H4 (cell line): ENCODE data around the gene PCGF1. TPM values are rescaled to one million over a fixed set of nuclear protein-coding genes. Genes with fewer than 3 reads are reported as not detected.
A peak's percentile ranks its signal among the peaks of the same experiment; 100 is the strongest.
"Not testable (repeated sequence)": the region's sequence is repeated elsewhere in the genome, so short reads cannot be mapped to it uniquely, and the experiment has no call there.

ENCODE experiments used
- DNase-seq: peaks from one replicate; pipeline ENCODE4 v3.0.0-alpha.2; 2015; ENCODE audit warnings: low spot score
- total RNA-seq: library from RNA; depleted of rRNA; stranded (reverse); fragments of >200 nt; shearing (Covaris generic); gene quantifications from 2 replicates; pipeline ENCODE4 v1.2.3, GENCODE V29; 2014; rRNA removed

PCGF1 gene
- total RNA-seq, 1 experiment from 2014 or later, result 25.7 TPM

- peak; percentile 88 for DNase-seq
Measured at GRCh38 chr2:74472086-74472944, 35.2 kb downstream of the PCGF1 start, which contains the start of gene MRPL53. TSS of gene MRPL53 (minus strand) at chr2:74472680. CDS start at chr2:74472660, 20 bp downstream.

- no peak for DNase-seq
Measured at GRCh38 chr2:74471332-74472065, 36.0 kb downstream of the PCGF1 start.

GRCh38 chr2:74470742-74471141 lies 36.8 kb downstream of the PCGF1 start:
- not testable (repeated sequence) for DNase-seq

- DNase-seq, result no peak
Measured at GRCh38 chr2:74464406-74464805, 43.1 kb downstream of the PCGF1 start.

- DNase-seq, result no peak
Measured at GRCh38 chr2:74462786-74463105, 44.7 kb downstream of the PCGF1 start.

- DNase-seq, result no peak
Measured at GRCh38 chr2:74462054-74462785, 45.3 kb downstream of the PCGF1 start.

- no peak for DNase-seq
Measured at GRCh38 chr2:74461187-74462053, 46.1 kb downstream of the PCGF1 start.

- not testable (repeated sequence) for DNase-seq
Measured at GRCh38 chr2:74460187-74460586, 47.3 kb downstream of the PCGF1 start.

GRCh38 chr2:74459503-74460118 lies 47.9 kb downstream of the PCGF1 start:
- DNase-seq, result not testable (repeated sequence)

GRCh38 chr2:74458938-74459363 lies 48.5 kb downstream of the PCGF1 start:
- DNase-seq, result no peak

GRCh38 chr2:74458132-74458937 lies 49.2 kb downstream of the PCGF1 start, which contains the start of gene WBP1:
TSS of gene WBP1 (plus strand) at chr2:74458438. CDS start at chr2:74458603, 165 bp downstream.
- DNase-seq, result peak; percentile 100

- DNase-seq, result no peak
Measured at GRCh38 chr2:74457549-74458131, 49.9 kb downstream of the PCGF1 start.

- no peak for DNase-seq
Measured at GRCh38 chr2:74457129-74457548, 50.4 kb downstream of the PCGF1 start.

Other genes with a start within 250 kb of the PCGF1 start
- gene SLC4A5, start 164.3 kb downstream of the PCGF1 start, total RNA-seq, result 0.02 and 0.23 TPM in 2 replicates
- 55.1 and 67.2 TPM in 2 replicates for gene DCTN1, start 127.4 kb downstream of the PCGF1 start, total RNA-seq
- gene C2orf81, start 86.1 kb downstream of the PCGF1 start, total RNA-seq, result 0.53 and 0.70 TPM in 2 replicates
- 32.6 and 43.4 TPM in 2 replicates for gene WDR54, start 86.0 kb downstream of the PCGF1 start, total RNA-seq
- gene RTKN, start 65.8 kb downstream of the PCGF1 start, total RNA-seq, result 9.4 and 10.5 TPM in 2 replicates
- 30.1 and 55.7 TPM in 2 replicates for gene INO80B, start 52.6 kb downstream of the PCGF1 start, total RNA-seq
- gene WBP1, start 49.3 kb downstream of the PCGF1 start, total RNA-seq, result 86.8 and 93.9 TPM in 2 replicates
- gene MOGS, start 42.3 kb downstream of the PCGF1 start, total RNA-seq, result 43.1 and 52.7 TPM in 2 replicates
- 25.3 and 42.4 TPM in 2 replicates for gene MRPL53, start 35.0 kb downstream of the PCGF1 start, total RNA-seq
- 1.8 and 2.2 TPM in 2 replicates for gene CCDC142, start 24.7 kb downstream of the PCGF1 start, total RNA-seq
- 9.2 and 10.7 TPM in 2 replicates for gene TTC31, start 24.6 kb downstream of the PCGF1 start, total RNA-seq
- gene LBX2, start 8.1 kb downstream of the PCGF1 start, total RNA-seq, result 0.97 TPM in 1 of 2 replicates, not detected in the other
- not detected in 2 replicates for gene TLX2, start 6.8 kb upstream of the PCGF1 start, total RNA-seq
- gene DQX1, start 18.5 kb upstream of the PCGF1 start, total RNA-seq, result not detected in 2 replicates
- 95.4 and 102 TPM in 2 replicates for gene AUP1, start 22.0 kb upstream of the PCGF1 start, total RNA-seq
- 40.5 and 49.5 TPM in 2 replicates for gene HTRA2, start 22.2 kb upstream of the PCGF1 start, total RNA-seq
- gene LOXL3, start 46.2 kb upstream of the PCGF1 start, total RNA-seq, result 2.0 and 2.4 TPM in 2 replicates
- gene DOK1, start 47.0 kb upstream of the PCGF1 start, total RNA-seq, result 0.84 and 2.1 TPM in 2 replicates
- gene M1AP, start 140.6 kb upstream of the PCGF1 start, total RNA-seq, result not detected in 2 replicates
- gene SEMA4F, start 146.6 kb upstream of the PCGF1 start, total RNA-seq, result 6.5 and 6.8 TPM in 2 replicates